NOMO-1 treated with DMSO at 0.1 percent for 48 hours (cell line): ENCODE results near the gene MYH11.
"Not testable (repeated sequence)": the region's sequence is repeated elsewhere in the genome, so short reads cannot be mapped to it uniquely, and the experiment has no call there.

ENCODE experiments used
- DNase-seq: peaks from one replicate; lab custom pipeline; 2025; ENCODE audit not compliant: unreplicated experiment; lab: John Stamatoyannopoulos, UW

MYH11 gene

GRCh38 chr16:15689290-15689689 lies 167.5 kb downstream of the MYH11 start:
- DNase-seq, result no peak

GRCh38 chr16:15686287-15686686 lies 170.5 kb downstream of the MYH11 start:
- DNase-seq, result no peak

- DNase-seq, result peak; percentile 73
Measured at GRCh38 chr16:15682105-15682570, 174.7 kb downstream of the MYH11 start.

GRCh38 chr16:15677447-15677846 lies 179.4 kb downstream of the MYH11 start:
- DNase-seq, result no peak

- DNase-seq, result no peak
Measured at GRCh38 chr16:15676506-15676905, 180.3 kb downstream of the MYH11 start.

- no peak for DNase-seq
Measured at GRCh38 chr16:15674571-15674970, 182.3 kb downstream of the MYH11 start.

- DNase-seq, result peak; percentile 99
Measured at GRCh38 chr16:15672514-15673167, 184.2 kb downstream of the MYH11 start.

GRCh38 chr16:15672127-15672513 lies 184.7 kb downstream of the MYH11 start:
- not testable (repeated sequence) for DNase-seq

GRCh38 chr16:15671530-15672117 lies 185.2 kb downstream of the MYH11 start:
- no peak for DNase-seq

GRCh38 chr16:15667091-15667742 lies 189.6 kb downstream of the MYH11 start:
- DNase-seq, result no peak

- DNase-seq, result no peak
Measured at GRCh38 chr16:15665107-15665506, 191.7 kb downstream of the MYH11 start.

- DNase-seq, result no peak
Measured at GRCh38 chr16:15660203-15660601, 196.6 kb downstream of the MYH11 start.

GRCh38 chr16:15658556-15658955 lies 198.3 kb downstream of the MYH11 start:
- DNase-seq, result no peak

- DNase-seq, result no peak
Measured at GRCh38 chr16:15658149-15658548, 198.7 kb downstream of the MYH11 start.

- DNase-seq, result not testable (repeated sequence)
Measured at GRCh38 chr16:15655561-15655960, 201.3 kb downstream of the MYH11 start.

- no peak for DNase-seq
Measured at GRCh38 chr16:15654591-15654990, 202.2 kb downstream of the MYH11 start.

- no peak for DNase-seq
Measured at GRCh38 chr16:15653227-15653626, 203.6 kb downstream of the MYH11 start.
